Esophagus muscularis mucosa (tissue), 4 donors: Measurements from ENCODE around the gene LGALS14. TPM values are rescaled to one million over a fixed set of nuclear protein-coding genes. Genes with fewer than 3 reads are reported as not detected.

ENCODE experiments used
- DNase-seq: peaks from one replicate; pipeline ENCODE4 v3.0.0-alpha.2; 2017; ENCODE audit errors: extremely low spot score
- H3K27ac ChIP-seq, 4 donors: fragments of 200-600 bp; sonication (generic); replicated peaks in 1 of 4; 1 replicate in 3 of 4; 2 replicates in 1 of 4; pipeline ENCODE4 v1.5.1; 2016 to 2019; ENCODE audit warnings: mild to moderate bottlenecking in 1 of 4
- H3K27me3 ChIP-seq, 4 donors: fragments of 200-600 bp; sonication (generic); one replicate each; pipeline versions ENCODE4 v1.5.1 to v1.6.0; 2016 to 2019
- H3K36me3 ChIP-seq, 4 donors: fragments of 200-600 bp; sonication (generic); one replicate each; pipeline ENCODE4 v1.5.1; 2016 to 2019
- H3K4me1 ChIP-seq, 4 donors: fragments of 200-600 bp; sonication (generic); one replicate each; pipeline ENCODE4 v1.5.1; 2016 to 2019
- H3K4me3 ChIP-seq, 4 donors: fragments of 200-600 bp; sonication (generic); 1 replicate in 2 of 4; 2 replicates in 2 of 4; pipeline ENCODE4 v1.5.1; 2016 to 2019; ENCODE audit warnings: mild to moderate bottlenecking in 4 of 4, moderate library complexity in 1 of 4
- H3K9me3 ChIP-seq, 4 donors: fragments of 200-600 bp; sonication (generic); 1 replicate in 3 of 4; 2 replicates in 1 of 4; pipeline ENCODE4 v1.5.1; 2016 to 2019
- EP300 ChIP-seq: sonication (generic); formaldehyde crosslinking; IDR thresholded peaks from one replicate; pipeline ENCODE4 v1.6.1; 2017; ENCODE audit warnings: antibody characterized with exemption
- POLR2A ChIP-seq: fragments of 450-650 bp; IDR thresholded peaks from one replicate; pipeline ENCODE4 v1.6.1; 2017; ENCODE audit warnings: antibody characterized with exemption, moderate library complexity, mild to moderate bottlenecking, low read depth
- POLR2AphosphoS5 ChIP-seq, 2 donors: sonication (generic); formaldehyde crosslinking; IDR thresholded peaks; one replicate each; pipeline ENCODE4 v1.6.1; 2017; ENCODE audit warnings: antibody characterized with exemption in 2 of 2
- WGBS: methylation state at CpG from one replicate; pipeline ENCODE4 v1.1.5; 2018; 5-methylcytosine and 5-hydroxymethylcytosine counted together
- intact Hi-C: fragments of 100-400 bp; cut with DNase I; formaldehyde crosslinking; loops from one replicate; pipeline ENCODE4 v1.15.1; 2023
- total RNA-seq, 4 donors: library from RNA; depleted of rRNA; stranded (reverse); fragments of >200 nt; gene quantifications; one replicate each; pipeline versions ENCODE4 v1.1.0 to v1.2.1, GENCODE V29; 2016
- TF ChIP-seq, protein P1 (sequence below), 3 experiments: fragments of 200-600 bp in 2 of 3; fragments of 450-650 bp in 1 of 3; sonication (generic) in 2 of 3; IDR thresholded peaks; one replicate each; pipeline ENCODE4 v1.5.1; 2017 to 2019; ENCODE audit warnings: antibody characterized with exemption in 3 of 3, mild to moderate bottlenecking in 2 of 3, moderate library complexity in 1 of 3

LGALS14 gene
- total RNA-seq, 4 donors from 2014 or later: not detected

DNA sequence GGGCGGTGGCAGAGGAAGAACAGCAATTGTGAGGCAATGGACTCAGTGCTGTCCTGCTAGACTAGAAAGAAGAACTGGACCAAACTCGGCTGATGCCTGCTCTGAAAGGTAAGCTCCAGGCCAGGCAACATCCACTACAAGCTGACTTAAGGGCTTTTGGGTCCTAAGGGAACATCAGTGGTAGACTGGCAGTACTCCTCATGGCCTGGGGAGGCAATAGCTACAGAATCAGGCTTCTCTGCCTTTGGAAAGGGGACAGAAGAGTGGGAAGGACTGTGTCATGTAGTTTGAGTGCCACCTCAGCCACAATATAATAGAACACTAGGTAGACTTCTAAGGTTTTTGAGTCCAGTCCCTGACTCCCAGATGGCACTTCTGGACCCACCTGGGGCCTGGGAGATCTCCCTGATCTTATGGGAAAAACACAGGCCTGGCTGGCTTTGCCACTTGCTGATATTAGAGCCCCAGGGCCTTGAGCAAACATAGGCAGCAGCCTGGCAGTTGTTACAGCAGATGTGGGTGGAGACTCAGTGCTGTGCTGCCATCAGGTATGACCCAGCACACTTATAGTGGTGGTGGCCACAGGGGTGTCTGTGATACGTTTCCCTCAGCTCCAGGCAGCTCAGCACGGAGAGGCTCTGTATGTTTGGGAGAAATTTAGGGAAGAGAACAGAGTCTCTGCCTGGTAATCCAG lies 42.7 kb downstream of the LGALS14 start:
- peaks cover 0 to 19% (median 0%) of the 10 kb centered on the region in 4 donors for H3K27me3 ChIP-seq
- H3K36me3 ChIP-seq: no peaks in the 10 kb centered on the region
- no peaks in the 10 kb centered on the region for H3K9me3 ChIP-seq
- H3K4me3 ChIP-seq: no peak overlapping the region
- intact Hi-C loops: no loop called here
- TF ChIP-seq, protein P1, sequence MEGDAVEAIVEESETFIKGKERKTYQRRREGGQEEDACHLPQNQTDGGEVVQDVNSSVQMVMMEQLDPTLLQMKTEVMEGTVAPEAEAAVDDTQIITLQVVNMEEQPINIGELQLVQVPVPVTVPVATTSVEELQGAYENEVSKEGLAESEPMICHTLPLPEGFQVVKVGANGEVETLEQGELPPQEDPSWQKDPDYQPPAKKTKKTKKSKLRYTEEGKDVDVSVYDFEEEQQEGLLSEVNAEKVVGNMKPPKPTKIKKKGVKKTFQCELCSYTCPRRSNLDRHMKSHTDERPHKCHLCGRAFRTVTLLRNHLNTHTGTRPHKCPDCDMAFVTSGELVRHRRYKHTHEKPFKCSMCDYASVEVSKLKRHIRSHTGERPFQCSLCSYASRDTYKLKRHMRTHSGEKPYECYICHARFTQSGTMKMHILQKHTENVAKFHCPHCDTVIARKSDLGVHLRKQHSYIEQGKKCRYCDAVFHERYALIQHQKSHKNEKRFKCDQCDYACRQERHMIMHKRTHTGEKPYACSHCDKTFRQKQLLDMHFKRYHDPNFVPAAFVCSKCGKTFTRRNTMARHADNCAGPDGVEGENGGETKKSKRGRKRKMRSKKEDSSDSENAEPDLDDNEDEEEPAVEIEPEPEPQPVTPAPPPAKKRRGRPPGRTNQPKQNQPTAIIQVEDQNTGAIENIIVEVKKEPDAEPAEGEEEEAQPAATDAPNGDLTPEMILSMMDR (IDR thresholded peaks at IDR 0.05): no peak
- TF ChIP-seq EP300 (no peak), POLR2A (no peak), POLR2AphosphoS5 (IDR thresholded peaks at IDR 0.05) (no peak)
- no peaks in the 10 kb centered on the region for H3K4me1 ChIP-seq
- 70% methylated on average over 4 of the region's 4 CpGs for WGBS
- no peak overlapping the region for H3K27ac ChIP-seq
- DNase-seq: no peak

DNA sequence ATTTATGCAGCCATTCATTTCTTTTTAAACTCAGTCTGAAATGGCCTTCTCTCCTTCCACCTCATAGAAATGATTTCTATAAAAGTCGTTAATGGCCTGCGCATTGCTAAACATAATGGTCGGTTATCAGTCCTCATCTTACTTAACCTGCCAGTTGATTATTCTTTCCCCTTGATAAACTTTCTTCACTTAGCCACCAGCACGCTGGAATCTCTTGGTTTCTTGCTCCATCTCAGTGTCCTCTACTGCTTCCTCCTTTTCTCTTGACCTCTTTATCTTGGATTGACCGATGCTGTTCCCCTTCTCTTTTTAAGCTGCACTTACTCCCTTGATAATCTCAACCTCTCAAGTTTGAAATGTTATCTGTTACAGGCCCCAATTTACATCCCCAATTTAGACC lies 45.7 kb downstream of the LGALS14 start:
- Histone ChIP-seq H3K4me3 (no peak overlapping the region), H3K36me3 (no peaks in the 10 kb centered on the region), H3K4me1 (no peaks in the 10 kb centered on the region), H3K27ac (no peak overlapping the region), H3K9me3 (no peaks in the 10 kb centered on the region), H3K27me3 (peaks cover 0 to 24% (median 0%) of the 10 kb centered on the region in 4 donors)
- DNase-seq: no peak
- TF ChIP-seq, protein P1 (IDR thresholded peaks at IDR 0.05): no peak
- TF ChIP-seq POLR2A: no peak
- TF ChIP-seq POLR2AphosphoS5 (IDR thresholded peaks at IDR 0.05): no peak
- no peak for TF ChIP-seq EP300
- 81% methylated on average over 5 of the region's 5 CpGs for WGBS
- intact Hi-C loops: no loop called here

DNA sequence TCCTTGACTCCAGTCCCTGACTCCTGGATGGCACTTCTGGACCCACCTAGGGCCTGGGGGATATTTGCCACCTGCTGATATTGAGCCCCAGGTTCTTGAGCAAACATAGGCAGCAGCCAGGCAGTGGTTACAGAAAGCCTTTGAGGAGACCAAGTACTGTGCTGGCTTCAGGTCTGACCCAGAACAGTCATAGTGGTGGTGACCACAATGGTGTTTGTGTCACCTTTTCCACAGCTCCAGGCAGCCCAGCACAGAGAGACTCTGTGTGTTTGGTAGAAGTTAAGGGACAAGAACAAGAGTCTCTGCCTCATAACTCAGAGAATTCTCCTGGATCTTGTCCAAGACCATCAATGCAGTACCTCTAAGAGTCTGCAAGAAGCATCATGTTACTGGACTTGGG lies 48.1 kb downstream of the LGALS14 start:
- Histone ChIP-seq H3K27ac (no peak overlapping the region), H3K36me3 (no peaks in the 10 kb centered on the region), H3K4me3 (no peak overlapping the region), H3K4me1 (no peaks in the 10 kb centered on the region), H3K27me3 (peaks cover 0 to 25% (median 0%) of the 10 kb centered on the region in 4 donors), H3K9me3 (no peaks in the 10 kb centered on the region)
- intact Hi-C loops: no loop called here
- DNase-seq: no peak
- TF ChIP-seq POLR2AphosphoS5 (IDR thresholded peaks at IDR 0.05): no peak
- no peak for TF ChIP-seq EP300
- TF ChIP-seq, protein P1 (IDR thresholded peaks at IDR 0.05): no peak
- TF ChIP-seq POLR2A: no peak

DNA sequence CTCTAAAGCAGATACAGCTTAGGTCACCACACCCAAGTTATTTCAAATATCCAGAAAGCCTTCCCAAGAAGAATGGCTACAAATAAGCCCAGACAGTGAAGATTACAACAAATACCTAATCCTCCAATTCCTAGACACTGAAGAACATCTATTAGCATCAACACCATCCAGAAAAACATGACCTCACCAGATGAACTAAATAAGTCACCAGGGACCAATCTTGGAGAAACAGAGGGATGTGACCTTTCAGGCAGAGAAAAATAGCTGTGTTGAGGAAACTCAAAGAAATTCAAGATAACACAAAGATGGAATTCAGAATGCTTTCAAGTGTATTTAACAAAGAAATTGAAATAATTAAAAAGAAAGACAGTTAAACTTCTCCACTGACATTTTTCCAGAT lies 48.5 kb downstream of the LGALS14 start:
- Histone ChIP-seq H3K9me3 (no peaks in the 10 kb centered on the region), H3K27me3 (peaks cover 0 to 29% (median 0%) of the 10 kb centered on the region in 4 donors), H3K4me3 (no peak overlapping the region), H3K36me3 (no peaks in the 10 kb centered on the region), H3K27ac (no peak overlapping the region), H3K4me1 (no peaks in the 10 kb centered on the region)
- DNase-seq: no peak
- TF ChIP-seq, protein P1 (IDR thresholded peaks at IDR 0.05): no peak
- TF ChIP-seq POLR2AphosphoS5 (IDR thresholded peaks at IDR 0.05) (no peak), POLR2A (no peak), EP300 (no peak)
- intact Hi-C loops: no loop called here

DNA sequence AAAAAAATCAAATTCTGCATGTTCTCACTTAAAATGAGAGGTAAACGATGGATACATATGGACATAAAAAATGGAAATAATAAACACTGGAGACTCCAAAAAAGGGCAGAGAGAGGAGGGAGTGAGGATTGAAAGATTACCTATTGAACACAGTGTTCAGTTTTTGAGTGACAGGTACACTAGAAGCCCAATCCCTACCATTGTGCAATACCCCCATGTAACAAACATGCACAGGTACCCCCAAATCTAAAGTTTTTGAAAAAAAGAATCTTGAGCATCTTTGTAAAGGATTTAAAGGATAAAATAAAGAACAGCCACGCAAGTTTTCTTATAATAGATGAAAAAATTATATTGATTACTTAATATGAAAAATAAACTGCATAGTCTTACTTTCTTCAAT lies 50.3 kb downstream of the LGALS14 start:
- TF ChIP-seq, protein P1 (IDR thresholded peaks at IDR 0.05): no peak
- no peak for TF ChIP-seq POLR2AphosphoS5 (IDR thresholded peaks at IDR 0.05)
- no peak for TF ChIP-seq POLR2A
- no peak for TF ChIP-seq EP300
- Histone ChIP-seq H3K36me3 (no peaks in the 10 kb centered on the region), H3K4me1 (no peaks in the 10 kb centered on the region), H3K4me3 (no peak overlapping the region), H3K9me3 (no peaks in the 10 kb centered on the region), H3K27me3 (peaks cover 0 to 47% (median 0%) of the 10 kb centered on the region in 4 donors), H3K27ac (no peak overlapping the region)
- DNase-seq: no peak
- 66% methylated on average over 2 of the region's 2 CpGs for WGBS
- intact Hi-C loops: no loop called here
